HepG2 (cell line): ENCODE measurements around the gene PSMC3IP. TPM values are rescaled to one million over a fixed set of nuclear protein-coding genes. Genes with fewer than 3 reads are reported as not detected.

ENCODE experiments used
- AFF4 ChIP-seq: sonication (generic); formaldehyde crosslinking; IDR thresholded peaks from 2 replicates; pipeline ENCODE4 v1.4.0; 2020; ENCODE audit warnings: missing genetic modification reagents
- GLMP ChIP-seq: sonication (generic); formaldehyde crosslinking; IDR thresholded peaks from 2 replicates; pipeline ENCODE4 v1.9.0; 2021; ENCODE audit warnings: missing genetic modification reagents, mild to moderate bottlenecking, borderline replicate concordance
- HMG20B ChIP-seq: conservative IDR thresholded peaks from 2 replicates; pipeline ENCODE4 v1.6.1; 2016; ENCODE audit warnings: missing genetic modification reagents, missing compliant biosample characterization
- HMGXB4 ChIP-seq, 2 experiments: sonication (generic) in 1 of 2; formaldehyde crosslinking in 1 of 2; IDR thresholded peaks; 2 replicates each; pipeline versions ENCODE4 v1.4.0 to v1.6.1; 2018 to 2020; ENCODE audit warnings: missing genetic modification reagents in 2 of 2, borderline replicate concordance in 1 of 2, low read depth in 1 of 2, mild to moderate bottlenecking in 1 of 2, missing biosample characterization in 1 of 2
- RCOR2 ChIP-seq: IDR thresholded peaks from 2 replicates; pipeline ENCODE4 v1.6.1; 2016; ENCODE audit warnings: missing biosample characterization, missing genetic modification reagents
- SP5 ChIP-seq: IDR thresholded peaks from 2 replicates; pipeline ENCODE4 v1.6.1; 2016; ENCODE audit warnings: low read depth, borderline replicate concordance
- STAG1 ChIP-seq: sonication (generic); formaldehyde crosslinking; IDR thresholded peaks from 2 replicates; pipeline ENCODE4 v1.4.0; 2020; ENCODE audit warnings: missing genetic modification reagents
- TFAP4 ChIP-seq: sonication (generic); IDR thresholded peaks from 2 replicates; pipeline ENCODE4 v1.6.1; 2016; ENCODE audit warnings: low read depth, borderline replicate concordance
- ZNF331 ChIP-seq: sonication (generic); formaldehyde crosslinking; IDR thresholded peaks from 2 replicates; pipeline ENCODE4 v1.4.0; 2020; ENCODE audit warnings: missing genetic modification reagents
- ZNF609 ChIP-seq: sonication (generic); formaldehyde crosslinking; IDR thresholded peaks from 2 replicates; pipeline ENCODE4 v1.4.0; 2020; ENCODE audit warnings: mild to moderate bottlenecking, missing genetic modification reagents, borderline replicate concordance
- ZNF710 ChIP-seq: sonication (generic); formaldehyde crosslinking; IDR thresholded peaks from 2 replicates; pipeline ENCODE4 v1.5.0; 2020; ENCODE audit warnings: mild to moderate bottlenecking, missing genetic modification reagents, borderline replicate concordance
- ZNF891 ChIP-seq: sonication (generic); formaldehyde crosslinking; IDR thresholded peaks from 2 replicates; pipeline ENCODE4 v1.5.0; 2020; ENCODE audit warnings: mild to moderate bottlenecking, missing genetic modification reagents
- polyA plus RNA-seq, 8 experiments: library from polyadenylated mRNA; depleted of rRNA in 3 of 8; stranded (reverse) in 7 of 8; unstranded in 1 of 8; fragments of >200 nt; fragmentation: Illumina TruSeq in 4 of 8; extraction: Trizol in 4 of 8; gene quantifications; 2 replicates each; pipeline versions ENCODE4 v1.2.1 to v1.2.3, GENCODE V29; 2011 to 2016; ENCODE audit warnings: low read depth in 4 of 8, missing spikeins in 1 of 8, mixed read lengths in 1 of 8; ENCODE audit not compliant: insufficient read depth in 1 of 8
- total RNA-seq, 5 experiments: library from RNA; depleted of rRNA; stranded (reverse); fragments of >200 nt; fragmentation: Illumina TruSeq; extraction: Trizol; gene quantifications; 2 replicates each; pipeline ENCODE4 v1.2.3, GENCODE V29; 2016; ENCODE audit warnings: low read depth in 1 of 5

Gene PSMC3IP
- total and polyA plus RNA-seq, 2 of the 13 experiments (the other 11 are each of a cell fraction or from before 2014, with no cell fraction given), result 6.5 to 22.4 TPM

GRCh38 chr17:42618442-42619150, 41.1 kb upstream of the PSMC3IP start (continued):
- TF ChIP-seq RCOR2 (CRISPR knock-in tag) (0 out of 2 replicates have a peak, but pooled peaks have one; percentile 30), STAG1 (CRISPR knock-in tag) (peak; percentile 79), ZNF331 (CRISPR knock-in tag) (peak; percentile 80), ZNF891 (CRISPR knock-in tag) (no peak), AFF4 (CRISPR knock-in tag) (no peak), SP5 (CRISPR knock-in tag) (peak; percentile 56; the same call in 1 of the 2 replicates), HMG20B (0 out of 2 replicates have a peak, but pooled peaks have one; percentile 36), GLMP (CRISPR knock-in tag) (no peak), ZNF710 (CRISPR knock-in tag) (no peak), HMGXB4 (CRISPR knock-in tag; IDR thresholded peaks at IDR 0.05; ENCODE audit: borderline replicate concordance in 1 of 2, low read depth in 1 of 2) (peak; percentile 87 to 89; a peak in 3 of 4 replicates), ZNF609 (0 out of 2 replicates have a peak, but pooled peaks have one; percentile 47), TFAP4 (peak; percentile 80; the same call in 1 of the 2 replicates)
